ENCODE data around the gene HERC2.

Gene HERC2

GRCh38 chr15:28260317-28260716 is 61.7 kb downstream of the HERC2 start:
- no peaks in the 10 kb centered on the region for H3K9me2 ChIP-seq (replicated peaks; ENCODE audit: insufficient read depth, low read length)
- H2AFZ ChIP-seq (ENCODE audit: low read depth, low read length, severe bottlenecking) = no peak overlapping the region
- no peak for TF ChIP-seq EZH2phosphoT487 (conservative IDR thresholded peaks at IDR 0.05; ENCODE audit: low read length)
- no peak for TF ChIP-seq CTCF (IDR thresholded peaks at IDR 0.05; ENCODE audit: insufficient read depth, low read length, poor library complexity, severe bottlenecking)
- no peak overlapping the region for H3K4me2 ChIP-seq (ENCODE audit: low read depth, low read length, poor library complexity, severe bottlenecking)
- no peaks in the 10 kb centered on the region for H3K9me3 ChIP-seq (ENCODE audit: insufficient read depth, low read length)
- H3K36me3 ChIP-seq (ENCODE audit: low read length) = no peaks in the 10 kb centered on the region
- H3K79me2 ChIP-seq (ENCODE audit: insufficient read depth, low read length) = no peaks in the 10 kb centered on the region; the same call in 1 of the 2 replicates
- no peak overlapping the region for H3K9ac ChIP-seq (ENCODE audit: low read length)
- no peaks in the 10 kb centered on the region for H4K20me1 ChIP-seq (ENCODE audit: low read depth, low read length)
- no peak overlapping the region for H3K27ac ChIP-seq (ENCODE audit: low read depth, low read length)
- no peak overlapping the region for H3K4me3 ChIP-seq (ENCODE audit: insufficient read depth, low read length, poor library complexity, severe bottlenecking)
- no peaks in the 10 kb centered on the region for H3F3A ChIP-seq (ENCODE audit: insufficient read depth)
- no peaks in the 10 kb centered on the region for H3K27me3 ChIP-seq (ENCODE audit: low read length)

- H3K9ac ChIP-seq (ENCODE audit: low read length) = no peak overlapping the region
- no peaks in the 10 kb centered on the region for H3F3A ChIP-seq (ENCODE audit: insufficient read depth)
- no peak overlapping the region for H3K4me3 ChIP-seq (ENCODE audit: insufficient read depth, low read length, poor library complexity, severe bottlenecking)
- no peaks in the 10 kb centered on the region for H3K79me2 ChIP-seq (ENCODE audit: insufficient read depth, low read length)
- no peak overlapping the region for H3K4me2 ChIP-seq (ENCODE audit: low read depth, low read length, poor library complexity, severe bottlenecking)
- H3K36me3 ChIP-seq (ENCODE audit: low read length) = 0 out of 2 replicates have a peak, but pooled peaks cover 7% of the 10 kb centered on the region
- H2AFZ ChIP-seq (ENCODE audit: low read depth, low read length, severe bottlenecking) = no peak overlapping the region
- H3K9me3 ChIP-seq (ENCODE audit: insufficient read depth, low read length) = no peaks in the 10 kb centered on the region
- TF ChIP-seq CTCF (IDR thresholded peaks at IDR 0.05; ENCODE audit: insufficient read depth, low read length, poor library complexity, severe bottlenecking) = no peak
- H3K27ac ChIP-seq (ENCODE audit: low read depth, low read length) = no peak overlapping the region
- H3K27me3 ChIP-seq (ENCODE audit: low read length) = no peaks in the 10 kb centered on the region
- H4K20me1 ChIP-seq (ENCODE audit: low read depth, low read length) = no peaks in the 10 kb centered on the region
- H3K9me2 ChIP-seq (replicated peaks; ENCODE audit: insufficient read depth, low read length) = no peaks in the 10 kb centered on the region
These were observed 66.0 kb downstream of the HERC2 start for GRCh38 chr15:28255965-28256364.

GRCh38 chr15:28252831-28253230 is 69.1 kb downstream of the HERC2 start:
- Histone ChIP-seq H3K36me3 (ENCODE audit: low read length) (0 out of 2 replicates have a peak, but pooled peaks cover 7% of the 10 kb centered on the region), H3K4me2 (ENCODE audit: low read depth, low read length, poor library complexity, severe bottlenecking) (no peak overlapping the region)

More at GRCh38 chr15:28252831-28253230, 69.1 kb downstream of the HERC2 start:
- H4K20me1 ChIP-seq (ENCODE audit: low read depth, low read length) = no peaks in the 10 kb centered on the region
- no peak overlapping the region for H2AFZ ChIP-seq (ENCODE audit: low read depth, low read length, severe bottlenecking)
- H3K79me2 ChIP-seq (ENCODE audit: insufficient read depth, low read length) = no peaks in the 10 kb centered on the region
- H3F3A ChIP-seq (ENCODE audit: insufficient read depth) = no peaks in the 10 kb centered on the region
- no peak overlapping the region for H3K27ac ChIP-seq (ENCODE audit: low read depth, low read length)
- no peaks in the 10 kb centered on the region for H3K27me3 ChIP-seq (ENCODE audit: low read length)
- no peaks in the 10 kb centered on the region for H3K9me2 ChIP-seq (replicated peaks; ENCODE audit: insufficient read depth, low read length)
- no peak for TF ChIP-seq EZH2phosphoT487 (conservative IDR thresholded peaks at IDR 0.05; ENCODE audit: low read length)
- no peak for TF ChIP-seq CTCF (IDR thresholded peaks at IDR 0.05; ENCODE audit: insufficient read depth, low read length, poor library complexity, severe bottlenecking)
- no peak overlapping the region for H3K4me3 ChIP-seq (ENCODE audit: insufficient read depth, low read length, poor library complexity, severe bottlenecking)
- no peaks in the 10 kb centered on the region for H3K9me3 ChIP-seq (ENCODE audit: insufficient read depth, low read length)
- H3K9ac ChIP-seq (ENCODE audit: low read length) = no peak overlapping the region
